ENCODE measurements around the gene PARP12.

Gene PARP12

GRCh38 chr7:140054751-140055150, 8.0 kb downstream of the PARP12 start:
- TF ChIP-seq CTCF (IDR thresholded peaks at IDR 0.05; ENCODE audit: low read length, missing control alignments), result no peak
- DNase-seq (ENCODE audit: low read depth), result no peak
- H3K4me3 ChIP-seq (replicated peaks; ENCODE audit: low read depth, low read length), result no peak overlapping the region

GRCh38 chr7:140053812-140054539, 8.8 kb downstream of the PARP12 start:
- no peak overlapping the region for H3K4me3 ChIP-seq (replicated peaks; ENCODE audit: low read depth, low read length)
- no peak for DNase-seq (ENCODE audit: low read depth)
- TF ChIP-seq CTCF (IDR thresholded peaks at IDR 0.05; ENCODE audit: low read length, missing control alignments), result no peak

GRCh38 chr7:140051820-140052219, 10.9 kb downstream of the PARP12 start:
- no peak overlapping the region for H3K4me3 ChIP-seq (replicated peaks; ENCODE audit: low read depth, low read length)
- TF ChIP-seq CTCF (IDR thresholded peaks at IDR 0.05; ENCODE audit: low read length, missing control alignments), result no peak
- DNase-seq (ENCODE audit: low read depth), result no peak

GRCh38 chr7:140050100-140050499, 12.7 kb downstream of the PARP12 start:
- TF ChIP-seq CTCF (IDR thresholded peaks at IDR 0.05; ENCODE audit: low read length, missing control alignments), result no peak

GRCh38 chr7:140049339-140050024, 13.3 kb downstream of the PARP12 start:
- peak; percentile 53 for DNase-seq (ENCODE audit: low read depth)
- TF ChIP-seq CTCF (IDR thresholded peaks at IDR 0.05; ENCODE audit: low read length, missing control alignments), result no peak
- no peak overlapping the region for H3K4me3 ChIP-seq (replicated peaks; ENCODE audit: low read depth, low read length)

More at GRCh38 chr7:140050100-140050499, 12.7 kb downstream of the PARP12 start:
- no peak for DNase-seq (ENCODE audit: low read depth)
- H3K4me3 ChIP-seq (replicated peaks; ENCODE audit: low read depth, low read length), result no peak overlapping the region

- H3K4me3 ChIP-seq (replicated peaks; ENCODE audit: low read depth, low read length), result no peak overlapping the region
- DNase-seq (ENCODE audit: low read depth), result no peak
- TF ChIP-seq CTCF (IDR thresholded peaks at IDR 0.05; ENCODE audit: low read length, missing control alignments), result no peak
Measured at GRCh38 chr7:140048989-140049338, 13.8 kb downstream of the PARP12 start.

Data from fibroblast of pulmonary artery (primary cell).